ENCODE data around the gene PRDM15.

Gene PRDM15, protein sequence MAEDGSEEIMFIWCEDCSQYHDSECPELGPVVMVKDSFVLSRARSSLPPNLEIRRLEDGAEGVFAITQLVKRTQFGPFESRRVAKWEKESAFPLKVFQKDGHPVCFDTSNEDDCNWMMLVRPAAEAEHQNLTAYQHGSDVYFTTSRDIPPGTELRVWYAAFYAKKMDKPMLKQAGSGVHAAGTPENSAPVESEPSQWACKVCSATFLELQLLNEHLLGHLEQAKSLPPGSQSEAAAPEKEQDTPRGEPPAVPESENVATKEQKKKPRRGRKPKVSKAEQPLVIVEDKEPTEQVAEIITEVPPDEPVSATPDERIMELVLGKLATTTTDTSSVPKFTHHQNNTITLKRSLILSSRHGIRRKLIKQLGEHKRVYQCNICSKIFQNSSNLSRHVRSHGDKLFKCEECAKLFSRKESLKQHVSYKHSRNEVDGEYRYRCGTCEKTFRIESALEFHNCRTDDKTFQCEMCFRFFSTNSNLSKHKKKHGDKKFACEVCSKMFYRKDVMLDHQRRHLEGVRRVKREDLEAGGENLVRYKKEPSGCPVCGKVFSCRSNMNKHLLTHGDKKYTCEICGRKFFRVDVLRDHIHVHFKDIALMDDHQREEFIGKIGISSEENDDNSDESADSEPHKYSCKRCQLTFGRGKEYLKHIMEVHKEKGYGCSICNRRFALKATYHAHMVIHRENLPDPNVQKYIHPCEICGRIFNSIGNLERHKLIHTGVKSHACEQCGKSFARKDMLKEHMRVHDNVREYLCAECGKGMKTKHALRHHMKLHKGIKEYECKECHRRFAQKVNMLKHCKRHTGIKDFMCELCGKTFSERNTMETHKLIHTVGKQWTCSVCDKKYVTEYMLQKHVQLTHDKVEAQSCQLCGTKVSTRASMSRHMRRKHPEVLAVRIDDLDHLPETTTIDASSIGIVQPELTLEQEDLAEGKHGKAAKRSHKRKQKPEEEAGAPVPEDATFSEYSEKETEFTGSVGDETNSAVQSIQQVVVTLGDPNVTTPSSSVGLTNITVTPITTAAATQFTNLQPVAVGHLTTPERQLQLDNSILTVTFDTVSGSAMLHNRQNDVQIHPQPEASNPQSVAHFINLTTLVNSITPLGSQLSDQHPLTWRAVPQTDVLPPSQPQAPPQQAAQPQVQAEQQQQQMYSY

DNA sequence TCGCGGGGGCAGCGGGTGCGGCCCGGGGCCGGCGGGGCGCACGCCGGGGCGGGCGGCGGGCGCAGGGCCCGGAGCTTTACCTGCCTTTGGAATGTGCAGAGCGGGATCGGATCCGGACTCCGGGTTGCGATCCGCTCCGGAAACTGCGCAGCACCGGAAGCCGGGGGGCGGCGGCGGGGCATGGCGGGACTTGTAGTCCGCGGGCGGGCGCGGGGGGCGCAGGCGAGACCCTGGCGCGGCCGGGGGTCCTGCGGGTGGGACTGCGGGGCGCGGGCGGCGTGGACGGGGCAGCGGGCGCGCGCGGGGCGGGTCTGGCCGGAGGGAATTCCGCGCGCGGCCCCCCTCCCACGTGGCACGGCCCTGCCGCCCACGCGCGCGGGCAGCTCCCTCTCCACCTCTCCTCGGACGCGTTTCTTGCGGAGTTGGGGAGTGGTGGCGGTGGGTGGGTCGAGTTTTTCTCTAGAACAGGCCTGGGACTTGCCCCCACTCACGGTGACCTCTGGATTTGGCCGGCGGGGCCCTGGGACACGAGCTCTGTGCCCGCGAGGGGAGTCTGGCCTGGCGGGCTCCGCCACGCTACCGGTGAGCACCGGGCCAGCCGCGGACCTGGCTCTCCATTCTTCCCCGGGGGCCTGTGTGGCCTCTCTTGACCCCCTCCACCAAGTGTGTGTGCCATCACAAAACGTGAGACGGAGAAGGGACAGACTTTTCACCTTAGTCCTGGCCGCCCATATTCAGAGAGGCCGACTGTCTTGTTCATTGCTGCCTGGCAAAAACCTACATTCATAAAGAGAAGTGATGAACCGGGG is at the start of gene PRDM15:
Gene PRDM15 (minus strand): TSS at position 155 of the 809 bp plus-strand sequence. CDS start 18,981 bp downstream, outside the sequence.
- DNase-seq (ENCODE audit: low read depth) = peak; percentile 63

DNA sequence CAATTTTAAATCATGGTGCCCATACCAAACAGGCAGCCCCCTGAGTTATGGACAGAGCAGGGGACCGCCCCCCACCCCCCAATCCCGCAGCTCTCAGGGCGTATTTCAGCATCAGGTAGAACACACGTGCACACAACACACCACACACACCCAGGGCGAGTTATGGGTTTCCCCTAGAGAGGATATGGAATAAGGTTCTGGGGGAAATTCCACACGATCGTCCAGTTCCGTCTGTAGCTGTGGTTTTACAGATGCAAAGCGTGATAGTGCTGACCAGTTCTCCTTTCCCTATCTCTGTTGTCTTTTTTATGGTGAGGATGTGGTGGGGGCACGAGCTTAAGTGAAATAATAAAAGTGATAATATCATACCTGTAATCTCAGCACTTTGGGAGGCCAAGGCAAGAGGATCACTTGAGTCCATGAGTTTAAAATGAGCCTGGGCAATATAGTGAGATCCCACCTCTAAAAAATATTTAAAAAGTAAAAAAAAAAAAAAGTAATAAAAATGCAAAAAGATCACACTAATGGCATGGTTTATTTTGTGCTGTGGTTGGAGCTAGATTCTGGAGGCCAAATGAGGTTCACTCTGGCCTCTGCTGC is 49.6 kb upstream of the PRDM15 start:
- no peak for DNase-seq (ENCODE audit: low read depth)

DNA sequence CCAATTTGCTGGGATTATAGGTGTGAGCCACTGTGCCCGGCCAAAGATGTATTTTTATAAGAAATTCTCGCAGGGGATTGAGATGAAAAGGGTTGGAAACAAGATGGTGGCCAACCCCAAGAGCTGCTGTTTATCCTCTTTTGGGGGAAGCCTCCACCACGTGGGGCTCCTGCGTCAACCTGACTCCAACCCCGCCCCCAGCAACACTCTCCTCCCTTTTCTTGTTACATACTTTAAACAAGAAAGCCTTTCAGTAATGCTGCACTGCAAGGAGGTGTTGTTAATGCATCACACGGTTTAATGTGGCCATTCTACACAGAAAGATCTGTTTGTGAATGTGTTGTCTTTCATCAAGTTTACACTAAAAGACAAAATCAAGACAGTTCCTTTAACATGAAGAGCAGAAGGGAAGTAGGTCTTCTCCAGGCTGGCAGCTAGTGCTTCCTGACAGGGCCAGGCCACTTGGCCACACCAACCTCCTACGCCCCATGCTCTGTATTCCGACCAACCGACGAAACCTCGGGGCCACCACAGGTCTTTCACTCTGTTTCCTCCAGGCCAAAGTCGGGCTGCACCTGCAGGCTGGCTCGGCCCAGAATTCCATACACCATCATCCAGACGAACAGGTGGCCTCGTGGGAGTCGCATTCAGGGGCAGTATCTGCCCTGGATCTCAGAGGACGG is 48.7 kb upstream of the PRDM15 start:
- no peak for DNase-seq (ENCODE audit: low read depth)

DNA sequence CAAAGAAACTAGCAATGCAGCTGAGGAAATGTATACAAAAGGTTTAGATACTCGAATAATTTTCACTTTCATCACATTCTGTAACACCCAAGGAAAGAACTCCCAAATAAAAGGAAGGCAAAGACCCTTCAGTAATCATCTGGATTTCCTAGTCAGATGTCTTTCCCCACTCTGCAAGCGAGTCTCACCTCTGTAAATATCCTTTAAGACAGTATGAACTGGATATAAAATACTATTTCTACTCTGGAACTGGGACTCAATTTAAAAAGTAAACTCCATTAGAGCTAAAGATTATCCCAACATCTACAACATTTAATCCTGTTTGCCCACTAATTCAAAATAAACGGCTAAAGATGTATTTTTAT is 47.6 kb upstream of the PRDM15 start:
- no peak for DNase-seq (ENCODE audit: low read depth)

DNA sequence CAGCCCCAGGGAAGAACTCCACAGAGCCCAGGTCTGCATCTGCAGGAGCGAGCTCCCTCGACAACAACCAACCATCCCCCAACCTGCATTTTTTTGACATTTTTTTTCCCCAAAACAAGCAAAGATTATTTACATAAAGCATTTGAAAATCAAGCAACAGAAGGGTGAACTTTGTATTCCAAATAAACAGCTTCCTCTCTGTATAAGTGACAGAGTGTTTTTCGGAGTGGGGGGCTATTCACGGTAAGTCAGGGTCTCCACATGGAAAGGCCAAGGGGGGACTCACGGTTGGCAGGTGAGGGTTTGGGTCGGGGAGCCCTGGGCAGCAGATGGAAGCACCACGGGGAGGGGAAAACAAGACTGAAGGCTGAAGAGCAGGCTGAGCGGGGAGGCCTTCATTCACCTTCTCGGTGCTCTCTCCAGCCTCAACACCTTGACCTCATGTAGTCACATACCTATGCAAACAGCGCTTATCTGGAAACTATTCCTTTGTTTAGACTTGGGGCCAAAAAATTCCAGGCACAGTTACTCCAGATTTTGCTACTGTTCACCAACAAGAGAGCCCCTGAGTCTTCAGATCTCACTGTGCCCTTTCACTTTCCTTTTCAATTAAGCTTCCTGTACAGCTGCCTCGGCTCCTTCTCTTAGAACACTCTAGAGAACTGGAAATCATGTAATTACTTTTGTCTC is 47.1 kb upstream of the PRDM15 start:
- no peak for DNase-seq (ENCODE audit: low read depth)

DNA sequence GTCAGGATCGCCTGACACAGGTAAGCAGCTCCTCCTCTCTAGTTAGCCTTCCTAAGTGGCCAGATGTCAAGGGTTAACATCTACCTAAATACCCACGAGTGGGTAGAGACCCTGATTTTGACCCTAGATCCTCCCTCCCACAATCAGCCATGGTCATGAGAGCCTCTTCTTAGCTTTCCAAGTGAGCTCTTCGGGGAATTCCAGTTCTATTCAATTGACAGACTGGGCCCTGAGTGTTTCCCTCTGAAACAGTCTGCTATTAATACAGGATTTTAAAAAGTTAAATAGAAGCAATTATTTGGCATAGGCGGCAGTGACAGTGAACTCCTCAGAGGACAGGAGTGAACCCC is 46.6 kb upstream of the PRDM15 start:
- DNase-seq (ENCODE audit: low read depth) = no peak

DNA sequence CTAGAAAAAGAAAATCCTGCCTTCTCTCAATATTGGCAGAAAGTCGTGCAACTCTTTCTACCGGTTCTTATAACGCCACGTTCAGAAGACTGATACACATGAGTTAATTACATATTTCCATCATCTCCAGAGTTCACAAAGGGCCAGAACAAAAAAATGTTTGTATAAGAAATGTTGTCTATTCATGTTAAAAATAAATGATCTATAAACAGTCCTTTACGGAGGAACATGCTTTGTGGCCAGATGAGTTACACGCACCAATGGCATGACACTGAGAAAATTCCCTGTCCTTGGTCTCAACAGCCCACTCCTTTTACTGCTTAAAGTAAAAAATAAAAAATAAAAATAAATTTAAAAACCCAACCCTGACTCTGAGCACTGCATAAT is 45.2 kb upstream of the PRDM15 start:
- DNase-seq (ENCODE audit: low read depth) = no peak

DNA sequence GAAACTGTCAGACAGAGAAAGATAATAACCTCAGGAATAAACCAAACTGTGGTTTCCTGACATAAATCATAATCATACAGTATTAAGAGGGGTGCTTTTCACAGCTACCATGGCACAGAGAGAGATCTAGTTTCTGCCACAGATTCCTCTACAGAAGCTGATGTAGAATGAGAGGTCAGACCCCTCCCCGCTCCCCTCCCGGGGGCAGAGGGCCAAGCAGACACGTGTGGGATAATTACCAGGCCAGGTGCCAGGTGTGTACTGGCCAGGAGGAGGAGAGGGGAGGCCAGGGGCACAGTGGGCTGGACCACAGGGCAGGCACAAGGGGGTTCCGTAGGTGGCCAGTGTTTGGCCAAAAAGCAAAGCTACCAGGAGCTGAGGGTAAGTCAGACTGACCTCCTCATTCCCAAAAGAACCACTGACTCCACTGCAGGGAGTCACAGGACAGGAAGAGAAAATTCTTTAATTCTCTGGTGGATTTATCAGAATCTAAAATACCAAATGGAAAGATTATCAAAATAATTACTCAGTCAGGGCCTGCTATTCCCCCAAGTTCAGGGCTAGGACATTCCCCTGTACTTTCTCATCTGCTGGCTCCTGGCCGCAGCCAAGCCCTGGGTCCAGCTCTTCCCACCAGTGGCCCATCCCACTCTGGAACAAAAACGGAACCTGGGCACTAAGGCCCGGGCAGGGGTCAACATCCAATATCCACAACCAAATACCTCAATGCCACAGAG is 44.7 kb upstream of the PRDM15 start:
- no peak for DNase-seq (ENCODE audit: low read depth)

DNA sequence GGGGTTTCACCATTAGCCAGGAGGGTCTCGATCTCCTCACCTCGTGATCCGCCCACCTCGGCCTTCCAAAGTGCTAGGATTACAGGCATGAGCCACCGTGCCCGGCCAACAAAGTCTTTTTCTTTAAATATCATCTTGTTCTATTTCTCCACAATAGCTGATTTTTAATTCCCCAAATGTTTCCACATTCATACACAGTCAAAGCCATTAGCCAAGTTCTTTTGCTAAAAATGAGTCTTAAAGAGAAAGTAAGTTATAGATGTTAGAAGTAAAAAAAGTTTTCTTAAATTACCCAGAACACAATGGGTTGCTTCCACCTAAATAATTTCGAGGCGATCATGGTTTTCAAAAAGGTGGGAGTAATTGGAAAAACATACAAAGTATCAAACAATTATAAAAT is 44.0 kb upstream of the PRDM15 start:
- no peak for DNase-seq (ENCODE audit: low read depth)

DNA sequence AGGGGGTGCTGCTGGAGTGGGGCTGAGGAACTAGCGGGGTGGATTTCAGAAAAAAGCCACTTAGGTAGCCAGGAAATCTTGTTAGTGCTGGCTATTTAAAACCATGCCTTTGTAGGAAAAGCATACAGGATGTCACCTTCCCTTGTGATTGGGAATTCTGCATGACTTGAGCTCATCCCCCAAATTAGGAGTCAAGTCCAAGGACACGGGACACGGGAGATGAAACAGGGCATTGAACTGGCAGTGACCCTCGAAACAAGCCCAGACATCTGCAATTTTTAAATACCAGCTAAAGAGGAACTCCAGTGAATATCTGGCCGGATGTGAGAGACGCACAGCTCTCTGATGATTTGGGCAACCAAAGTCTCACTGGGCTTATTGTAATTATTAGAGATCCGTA is 41.9 kb upstream of the PRDM15 start:
- DNase-seq (ENCODE audit: low read depth) = no peak

DNA sequence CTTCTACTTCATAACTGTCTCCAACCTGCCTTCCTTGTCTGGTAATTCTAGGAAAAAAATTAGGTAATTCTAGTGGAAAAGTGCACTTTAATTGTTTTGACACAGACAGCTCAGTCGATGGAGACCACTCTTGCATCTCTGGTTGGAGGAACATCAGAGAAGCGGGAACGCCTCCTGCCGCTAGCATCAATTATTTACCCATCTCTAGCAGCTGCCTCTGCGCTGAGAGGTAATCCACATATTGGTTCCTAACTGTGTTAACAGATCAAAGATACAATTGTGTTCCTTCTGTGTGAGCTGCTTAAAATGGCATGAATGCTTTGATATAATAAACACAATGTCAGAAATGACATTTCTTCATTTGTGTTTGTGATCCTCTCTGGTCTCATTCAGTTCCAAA is 41.3 kb upstream of the PRDM15 start:
- DNase-seq (ENCODE audit: low read depth) = no peak

DNA sequence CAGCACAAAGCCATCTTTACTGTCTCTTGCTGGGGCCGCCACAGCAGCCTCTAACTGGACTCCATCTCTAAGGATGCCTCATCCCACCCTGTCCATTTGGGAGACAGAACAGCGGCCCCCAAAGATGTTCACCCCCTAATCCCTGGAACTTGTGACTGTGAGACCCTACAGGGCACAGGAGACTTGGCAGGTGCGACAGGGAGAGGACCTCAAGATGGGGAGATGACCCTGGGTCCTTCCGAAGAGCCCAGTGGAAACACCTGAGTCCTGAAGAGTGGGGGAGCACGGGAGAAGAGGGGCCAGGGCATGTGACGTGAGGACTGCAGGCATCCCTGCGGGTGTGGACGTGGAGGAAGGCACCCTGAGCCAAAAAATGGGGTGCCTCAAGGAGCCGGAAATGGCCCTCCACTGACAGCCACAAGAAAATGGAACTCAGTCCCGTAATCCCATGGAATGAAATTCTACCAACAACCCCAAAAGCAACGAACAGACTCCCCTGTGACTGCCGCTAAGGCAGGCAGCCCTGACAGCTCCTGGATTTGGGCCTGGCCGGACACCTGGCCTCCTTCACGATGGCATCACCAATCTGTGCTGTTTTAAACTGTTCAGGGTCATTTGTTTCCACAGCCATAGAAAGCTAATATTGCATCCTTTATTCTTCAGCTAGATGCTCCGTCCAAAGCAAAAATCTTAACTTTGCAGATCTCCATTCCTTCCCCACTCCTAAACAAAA is 40.7 kb upstream of the PRDM15 start:
- DNase-seq (ENCODE audit: low read depth) = no peak

DNA sequence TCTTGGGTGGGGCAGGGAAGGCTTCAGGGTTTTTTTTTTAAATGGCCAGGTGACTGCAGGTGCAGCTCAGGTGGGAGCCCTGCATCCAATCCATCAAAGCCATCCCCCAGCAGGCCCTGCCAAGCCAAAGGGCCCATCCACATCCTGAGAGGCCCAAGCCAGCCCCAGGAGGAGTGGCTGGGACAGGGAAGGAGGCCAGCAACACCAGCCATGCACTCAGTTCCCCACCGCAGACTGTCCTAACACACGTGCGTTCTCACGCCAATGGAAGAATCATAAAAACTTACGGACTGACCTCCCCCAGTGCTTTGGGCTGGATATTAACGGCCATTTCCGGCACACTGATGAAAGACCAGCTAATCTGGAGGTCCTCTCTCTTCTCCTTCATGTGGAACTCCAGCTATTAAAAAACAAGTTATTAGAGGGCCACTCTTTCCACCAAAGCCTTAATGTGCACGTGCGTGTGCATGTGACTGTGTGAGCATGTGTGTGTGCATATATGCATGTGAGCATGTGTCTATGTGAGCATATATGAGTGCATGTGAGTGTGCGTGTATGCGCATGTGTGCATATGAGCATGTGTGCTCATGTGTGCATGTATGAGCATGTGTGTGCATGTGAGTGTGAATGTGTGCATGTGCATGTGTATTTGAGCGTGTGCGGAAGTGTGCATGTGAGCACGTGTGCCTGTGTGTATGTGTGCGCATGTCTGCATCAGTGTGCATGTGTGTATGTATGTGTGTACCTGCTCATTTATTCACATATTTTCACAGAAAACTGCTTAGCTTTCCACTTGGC is 39.6 kb upstream of the PRDM15 start:
- DNase-seq (ENCODE audit: low read depth) = no peak

DNA sequence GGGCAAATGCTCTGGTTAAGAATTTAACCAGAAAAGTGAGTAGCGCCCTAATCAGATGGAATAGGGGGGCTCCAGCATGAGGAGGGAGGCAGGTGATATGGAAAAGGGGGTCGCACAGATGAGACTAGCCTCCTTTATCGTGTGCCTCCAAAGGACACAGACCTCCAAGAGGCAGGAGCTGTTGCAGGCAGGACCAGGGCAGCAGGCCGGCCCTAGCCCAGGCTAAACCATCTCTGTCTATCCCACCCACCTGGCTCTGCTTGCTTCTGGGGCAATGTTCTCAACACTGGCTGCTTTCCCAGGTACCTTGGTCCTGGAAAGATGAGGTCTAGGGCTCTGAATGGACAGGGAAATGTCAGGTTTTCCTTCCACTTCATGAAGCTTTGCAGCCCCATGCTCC is 38.4 kb upstream of the PRDM15 start:
- no peak for DNase-seq (ENCODE audit: low read depth)

DNA sequence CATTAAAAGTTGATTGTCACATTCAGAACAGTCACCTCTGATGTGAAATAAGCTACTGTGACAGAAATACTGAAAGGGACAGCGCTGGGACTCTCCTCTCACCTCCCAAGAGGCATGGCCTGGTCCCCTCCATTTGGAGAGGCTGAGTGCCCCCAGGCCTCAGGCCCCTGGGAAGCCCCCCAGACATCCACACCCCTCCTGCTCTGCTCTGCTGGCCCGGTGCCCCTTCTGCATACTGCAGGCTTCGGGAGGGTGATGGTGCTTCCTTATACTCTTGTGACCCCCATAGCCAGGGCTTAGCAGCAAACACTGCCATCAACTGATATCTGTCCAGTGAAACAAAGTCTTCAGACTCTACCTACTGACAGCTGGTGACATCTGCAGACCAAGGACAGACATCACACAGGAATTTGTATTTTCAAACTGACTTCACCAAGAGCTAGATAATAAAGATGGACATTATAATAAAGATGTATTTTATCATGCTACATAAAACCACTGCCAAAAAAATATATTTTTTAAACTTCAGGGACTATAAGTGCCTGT is 37.8 kb upstream of the PRDM15 start:
- no peak for DNase-seq (ENCODE audit: low read depth)

DNA sequence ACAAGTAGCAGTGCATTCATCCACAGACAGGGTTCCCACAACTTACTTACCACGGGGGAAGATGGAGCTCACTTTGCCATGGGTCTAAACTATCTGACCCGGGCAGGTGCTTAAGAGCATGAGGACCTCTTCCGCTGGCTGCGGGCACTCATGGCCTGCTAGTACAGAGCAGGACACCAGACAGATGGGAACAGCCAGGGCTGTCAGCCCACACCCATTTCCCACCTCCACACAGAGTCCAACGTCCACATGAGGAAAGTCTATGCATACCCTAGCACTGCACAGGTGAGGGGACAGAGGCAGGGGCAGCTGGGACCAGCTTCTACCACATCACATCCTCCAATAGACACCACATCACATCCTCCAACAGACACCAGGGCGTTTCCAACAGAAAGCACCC is 35.8 kb upstream of the PRDM15 start:
- no peak for DNase-seq (ENCODE audit: low read depth)

DNA sequence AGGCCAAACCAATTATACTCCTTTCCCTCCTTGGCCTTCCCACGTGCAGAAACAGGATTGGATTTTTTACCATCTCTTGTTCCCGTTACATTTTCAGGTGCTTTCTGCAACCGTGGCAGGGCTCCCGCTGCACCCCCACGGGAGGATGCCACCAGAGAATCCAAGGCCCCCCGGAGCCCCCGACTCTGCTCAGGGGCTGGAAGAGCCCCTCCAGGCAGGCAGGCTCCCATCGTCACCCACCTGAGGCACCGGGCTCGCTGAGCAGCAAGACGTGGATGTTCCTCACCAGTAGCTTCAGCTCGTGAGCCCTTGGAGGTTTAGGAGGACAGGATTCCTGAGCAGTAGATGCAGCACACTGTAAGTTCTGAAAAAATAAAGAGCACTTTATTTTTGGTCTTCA is 35.2 kb upstream of the PRDM15 start:
- no peak for DNase-seq (ENCODE audit: low read depth)

DNA sequence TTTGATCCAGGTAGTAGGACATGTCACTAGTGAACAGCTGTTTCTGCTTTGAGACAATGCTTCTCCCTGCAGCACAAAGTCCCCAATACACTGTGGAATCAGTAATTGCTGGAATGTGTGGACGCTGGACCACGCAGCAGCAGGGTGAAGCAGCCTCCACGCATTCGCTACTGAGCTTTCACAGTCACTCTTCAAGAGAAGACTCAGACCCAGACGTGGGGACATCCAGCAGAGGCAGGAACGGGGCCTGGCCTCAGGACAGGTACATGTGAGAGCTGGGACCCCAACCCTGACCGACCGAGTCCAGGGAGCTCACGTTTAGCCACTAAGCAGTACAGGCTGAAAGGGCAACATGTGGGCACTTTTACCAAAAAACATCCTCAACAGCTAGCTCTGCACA is 34.1 kb upstream of the PRDM15 start:
- no peak for DNase-seq (ENCODE audit: low read depth)

Data from T-helper 22 cell (primary cell).